HG03520 (cell line): ENCODE results near the gene SNX10.

ENCODE experiments used
- ATAC-seq: cut with Tn5 transposase; IDR thresholded peaks from one replicate; pipeline ENCODE4 v1.9.1; 2021; ENCODE audit warnings: mild to moderate bottlenecking, moderate library complexity; ENCODE audit not compliant: unreplicated experiment

Gene SNX10

GRCh38 chr7:26295586-26295985, 3.9 kb downstream of the SNX10 start:
- ATAC-seq = no peak

DNA sequence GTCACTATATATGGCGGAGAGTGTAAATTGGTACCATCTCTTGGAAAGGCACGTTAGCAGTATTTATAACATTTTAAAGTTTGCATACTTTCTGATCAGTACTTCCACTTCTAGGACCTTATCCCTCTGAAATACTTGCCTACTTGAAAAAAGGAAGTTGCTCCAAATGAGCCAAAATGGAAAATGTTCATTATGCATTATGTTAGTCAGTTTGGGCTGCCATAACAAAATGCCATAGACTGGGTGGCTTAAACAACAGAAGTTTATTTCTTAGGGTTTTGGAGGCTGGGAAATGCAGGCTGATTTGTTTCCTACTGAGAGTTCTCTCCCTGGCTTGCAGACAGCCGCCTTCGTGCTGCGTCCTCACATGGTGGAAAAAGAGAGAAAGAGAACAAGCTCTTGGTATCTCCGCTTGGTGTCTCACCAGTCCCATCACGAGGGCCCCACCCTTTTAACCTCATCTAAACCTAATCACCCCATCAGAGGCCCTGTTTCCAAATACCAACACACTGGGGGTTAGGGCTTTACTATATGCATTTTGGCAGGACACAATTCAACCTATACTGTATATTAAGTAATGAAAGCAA, 6.9 kb downstream of the SNX10 start:
- ATAC-seq = no peak

DNA sequence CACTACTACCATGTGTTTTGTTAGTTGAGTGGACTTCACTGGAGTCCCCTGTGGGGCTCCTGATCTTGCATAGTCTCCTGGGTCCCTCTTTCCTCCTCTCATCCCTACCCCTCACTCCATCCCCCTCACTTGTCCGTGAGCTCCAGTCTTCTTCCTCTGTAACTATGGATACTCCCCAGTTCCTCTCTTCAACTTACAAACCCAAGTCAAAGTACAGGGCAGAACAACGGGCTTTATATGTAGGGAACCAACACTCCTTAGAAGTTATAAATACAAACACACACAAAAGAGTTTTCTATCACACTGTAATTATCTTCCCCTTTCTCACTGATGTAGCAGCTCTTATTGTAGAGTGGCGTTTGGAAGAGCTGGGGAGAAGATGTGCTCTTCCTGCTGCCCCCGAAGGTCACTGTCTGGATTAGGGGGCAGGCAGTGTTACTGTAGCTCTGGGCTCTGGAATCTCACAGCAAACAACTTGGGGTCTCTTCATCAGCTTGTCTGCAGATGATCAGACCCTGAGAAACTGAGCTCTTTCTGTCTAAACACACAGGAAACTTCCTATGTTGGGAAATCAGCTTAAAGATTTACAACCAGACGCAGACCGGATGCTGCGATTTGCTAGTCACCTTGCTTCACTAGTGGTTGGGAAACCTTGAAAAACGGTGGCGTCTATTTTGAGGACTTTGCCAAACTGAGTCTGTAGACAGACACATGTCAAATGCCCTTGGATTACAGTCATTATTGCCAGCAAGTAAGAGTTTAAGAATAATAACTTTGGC, 13.6 kb downstream of the SNX10 start:
- ATAC-seq = no peak

DNA sequence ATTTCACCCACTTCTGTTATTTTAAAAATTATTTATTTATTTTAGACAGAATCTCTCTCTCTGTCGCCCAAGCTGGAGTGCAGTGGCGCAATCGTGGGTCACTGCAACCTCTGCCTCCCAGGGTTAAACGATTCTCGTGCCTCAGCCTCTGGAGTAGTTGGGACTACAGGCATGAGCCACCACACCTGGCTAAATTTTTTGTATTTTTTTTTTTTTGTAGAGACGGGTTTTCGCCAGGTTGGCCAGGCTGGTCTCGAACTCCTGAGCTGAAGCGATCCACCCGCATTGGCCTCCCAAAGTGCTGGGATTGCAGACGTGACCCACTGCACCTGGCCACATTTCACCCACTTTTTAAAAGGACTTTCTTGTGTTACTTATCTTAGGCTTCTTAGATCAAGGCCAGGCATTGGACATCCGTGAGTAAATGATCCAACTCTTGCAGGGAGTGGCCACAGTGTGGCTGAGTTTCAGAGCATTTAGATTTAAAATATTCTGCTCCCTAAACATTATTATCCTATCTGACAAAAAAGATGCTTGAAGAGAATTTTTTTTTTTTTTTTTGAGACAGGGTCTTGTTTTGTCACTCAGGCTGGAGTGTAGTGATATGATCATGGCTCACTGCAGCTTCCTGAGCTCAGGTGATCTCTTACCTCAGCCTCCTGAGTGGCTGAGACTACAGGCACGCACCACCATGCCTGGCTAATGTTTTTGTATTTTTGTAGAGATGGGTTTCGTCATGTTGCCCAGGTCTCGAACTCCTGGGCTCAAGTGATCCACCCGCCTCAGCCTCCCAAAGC, 14.4 kb downstream of the SNX10 start:
- no peak for ATAC-seq

DNA sequence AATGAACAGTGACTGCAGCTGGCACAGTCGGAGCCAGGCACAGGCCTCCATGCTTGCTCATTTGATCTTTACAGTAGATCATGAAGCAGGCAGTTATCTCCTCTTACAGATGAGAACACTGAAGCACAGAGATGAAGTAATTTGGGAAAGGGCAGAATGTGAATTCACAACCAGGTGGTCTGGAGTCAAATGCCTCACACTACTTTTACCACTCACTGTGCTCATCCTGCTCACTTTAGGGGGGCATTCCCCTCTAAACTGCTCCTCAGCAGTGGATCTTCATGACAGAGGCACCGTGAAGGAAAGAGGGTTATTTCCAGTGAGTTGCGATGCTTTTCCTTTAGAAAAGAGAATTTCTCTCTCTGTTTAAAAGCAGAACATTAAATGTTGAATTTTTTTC, 15.1 kb downstream of the SNX10 start:
- ATAC-seq = no peak

DNA sequence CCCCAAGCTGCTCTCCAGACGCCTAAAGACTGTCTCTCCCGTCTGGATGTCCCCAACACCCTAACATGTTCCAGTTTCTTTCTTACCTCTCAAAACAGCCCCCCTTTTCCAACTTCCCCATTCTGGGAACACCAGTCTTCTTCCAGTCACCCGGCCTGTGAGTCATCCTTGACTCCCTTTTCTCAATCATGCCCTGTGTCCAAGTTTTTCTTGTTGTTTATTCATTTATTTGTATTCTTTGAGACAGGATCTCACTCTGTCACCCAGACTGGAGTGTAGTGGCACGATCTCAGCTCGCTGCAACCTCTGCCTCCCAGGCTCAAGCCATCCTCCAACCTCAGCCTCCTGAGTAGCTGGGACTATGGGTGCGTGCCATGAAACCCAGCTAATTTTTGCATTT, 15.6 kb downstream of the SNX10 start:
- no peak for ATAC-seq

GRCh38 chr7:26307791-26308190, 16.1 kb downstream of the SNX10 start:
- ATAC-seq = no peak

- no peak for ATAC-seq
Observed at GRCh38 chr7:26308551-26308950, 16.9 kb downstream of the SNX10 start.

- ATAC-seq = no peak
Observed at GRCh38 chr7:26309089-26309488, 17.4 kb downstream of the SNX10 start.

- ATAC-seq = no peak
Observed at GRCh38 chr7:26311798-26312197, 20.1 kb downstream of the SNX10 start.

GRCh38 chr7:26317211-26317610, 25.5 kb downstream of the SNX10 start:
- no peak for ATAC-seq

GRCh38 chr7:26318921-26319320, 27.3 kb downstream of the SNX10 start:
- no peak for ATAC-seq

DNA sequence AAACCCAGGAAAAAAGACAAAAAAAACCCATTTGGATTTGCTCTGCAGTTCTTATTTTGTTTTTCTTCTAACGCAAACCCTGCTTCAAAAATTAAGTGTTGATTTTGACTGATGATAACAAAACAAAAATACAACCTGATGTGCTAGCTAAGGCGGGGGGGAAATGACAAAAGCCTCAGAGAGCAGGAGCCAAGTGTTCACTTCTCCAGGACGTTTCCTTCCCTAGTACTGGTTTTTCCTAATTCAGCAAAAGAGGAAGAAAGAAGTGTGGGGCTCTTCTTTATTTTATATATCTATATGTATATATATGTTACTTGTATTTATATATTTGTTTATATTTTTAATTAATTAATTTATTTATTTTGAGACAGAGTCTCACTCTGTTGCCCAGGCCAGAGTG, 28.0 kb downstream of the SNX10 start:
- ATAC-seq = no peak

- no peak for ATAC-seq
Observed at GRCh38 chr7:26320878-26321277, 29.2 kb downstream of the SNX10 start.

GRCh38 chr7:26321435-26321834, 29.8 kb downstream of the SNX10 start:
- ATAC-seq = no peak

- ATAC-seq = no peak
Observed at GRCh38 chr7:26326211-26326610, 34.5 kb downstream of the SNX10 start.

GRCh38 chr7:26328498-26329390, 37.1 kb downstream of the SNX10 start:
- ATAC-seq = peak; percentile 56

DNA sequence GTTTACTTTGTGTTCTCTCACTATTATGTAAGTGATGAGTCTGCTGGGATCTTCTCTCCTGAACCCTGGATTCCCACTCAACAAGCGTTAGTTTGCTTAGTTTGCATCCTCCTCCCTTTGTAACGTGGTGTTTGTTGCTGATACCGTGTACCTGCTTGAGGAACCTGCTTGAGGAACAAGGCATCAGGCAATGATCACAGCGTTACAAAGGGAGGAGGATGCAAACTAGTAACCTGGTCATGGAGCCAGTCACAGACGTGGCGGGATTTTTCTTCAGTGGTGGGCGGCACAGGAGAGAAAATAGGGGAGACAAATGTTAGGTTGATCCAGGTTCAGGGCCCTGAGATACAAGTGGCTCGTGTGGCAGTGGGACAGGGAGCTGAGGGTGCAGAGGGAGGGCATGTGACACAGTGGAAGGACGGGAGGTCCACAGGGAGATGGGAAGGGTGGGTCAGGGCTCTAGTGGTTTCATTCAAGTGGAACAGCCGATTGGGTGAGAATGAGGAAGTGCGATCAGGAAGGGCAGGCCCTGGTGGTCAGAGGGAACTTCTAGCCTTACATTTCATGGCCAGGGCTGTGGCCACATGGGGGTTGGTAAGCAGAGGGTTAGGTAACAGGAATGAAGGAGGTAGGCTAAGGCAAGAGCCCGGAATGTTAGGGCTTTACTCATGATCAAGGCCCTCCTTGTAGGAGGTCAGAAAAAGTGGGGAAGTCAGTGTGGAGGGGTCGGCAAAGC, 38.0 kb downstream of the SNX10 start:
- peak; percentile 49 for ATAC-seq

DNA sequence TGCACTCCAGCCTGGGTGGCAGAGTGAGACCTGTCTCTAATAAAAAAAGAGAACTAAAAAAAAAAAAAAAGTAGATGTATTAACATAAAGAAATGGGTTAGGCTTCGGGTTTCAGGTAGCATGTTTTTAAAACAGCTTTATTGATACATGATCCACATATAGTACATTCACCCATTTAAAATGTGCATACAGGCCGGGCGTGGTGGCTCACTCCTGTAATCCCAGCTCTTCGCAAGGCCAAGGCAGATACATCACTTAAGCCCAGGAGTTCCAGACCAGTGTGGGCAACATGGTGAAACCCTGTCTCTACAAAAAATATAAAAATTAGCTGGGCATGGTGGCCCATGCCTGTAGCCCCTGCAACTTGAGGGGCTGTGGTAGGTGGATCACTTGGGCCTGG, 39.5 kb downstream of the SNX10 start:
- ATAC-seq = no peak

DNA sequence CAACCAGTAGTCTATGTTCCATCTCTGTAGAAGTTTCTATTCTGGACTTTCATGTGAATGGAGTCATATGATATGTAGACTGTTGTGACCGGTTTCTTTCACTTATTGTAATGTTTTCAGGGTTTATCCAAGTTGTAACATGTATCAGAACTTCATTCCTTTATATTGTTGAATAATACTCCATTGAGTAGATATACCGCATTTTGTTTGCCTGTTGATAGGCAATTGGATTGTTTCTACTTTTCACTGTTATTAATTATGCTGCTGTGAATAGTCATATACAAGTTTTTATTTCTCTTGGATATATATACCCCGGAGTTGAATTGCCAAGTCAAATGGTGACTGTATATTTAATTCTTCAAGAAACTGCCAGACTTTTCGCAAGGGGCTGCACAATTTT, 40.1 kb downstream of the SNX10 start:
- no peak for ATAC-seq
